HG03457 (cell line): ENCODE measurements around the gene EIF4EBP3.

Experiments used
- ATAC-seq: cut with Tn5 transposase; IDR thresholded peaks from one replicate; pipeline ENCODE4 v1.9.1; 2021; ENCODE audit warnings: moderate number of reproducible peaks; ENCODE audit not compliant: unreplicated experiment

The EIF4EBP3 gene

GRCh38 chr5:140547508-140548299 lies at the start of gene EIF4EBP3:
EIF4EBP3 (plus strand) TSS chr5:140547662; CDS start chr5:140547738, 76 bp downstream.
- peak; percentile 96 for ATAC-seq

GRCh38 chr5:140497897-140498296 lies 49.6 kb upstream of the EIF4EBP3 start:
- ATAC-seq, result no peak

GRCh38 chr5:140498591-140498990 lies 48.9 kb upstream of the EIF4EBP3 start:
- no peak for ATAC-seq

GRCh38 chr5:140502834-140503233 lies 44.6 kb upstream of the EIF4EBP3 start:
- ATAC-seq, result no peak

GRCh38 chr5:140509898-140510297 lies 37.6 kb upstream of the EIF4EBP3 start:
- ATAC-seq, result no peak

- no peak for ATAC-seq
Measured at GRCh38 chr5:140513124-140513523, 34.3 kb upstream of the EIF4EBP3 start.

GRCh38 chr5:140524003-140524402 lies 23.5 kb upstream of the EIF4EBP3 start:
- ATAC-seq, result no peak

GRCh38 chr5:140540227-140540626 lies 7.2 kb upstream of the EIF4EBP3 start:
- ATAC-seq, result no peak

- no peak for ATAC-seq
Measured at GRCh38 chr5:140542972-140543371, 4.5 kb upstream of the EIF4EBP3 start.

GRCh38 chr5:140544986-140545385 lies 2.5 kb upstream of the EIF4EBP3 start:
- no peak for ATAC-seq

- ATAC-seq, result no peak
Measured at GRCh38 chr5:140545606-140546005, 1.9 kb upstream of the EIF4EBP3 start.

- ATAC-seq, result no peak
Measured at GRCh38 chr5:140546851-140547507, 483 bp upstream of the EIF4EBP3 start.

GRCh38 chr5:140548300-140548688 lies 832 bp downstream of the EIF4EBP3 start:
- ATAC-seq, result no peak

GRCh38 chr5:140548791-140549190 lies 1.3 kb downstream of the EIF4EBP3 start:
- ATAC-seq, result no peak

GRCh38 chr5:140549237-140550144 lies 2.0 kb downstream of the EIF4EBP3 start:
- ATAC-seq, result no peak

GRCh38 chr5:140550147-140551079 lies 3.0 kb downstream of the EIF4EBP3 start:
- no peak for ATAC-seq

- ATAC-seq, result no peak
Measured at GRCh38 chr5:140551872-140552271, 4.4 kb downstream of the EIF4EBP3 start.

- ATAC-seq, result no peak
Measured at GRCh38 chr5:140553657-140554056, 6.2 kb downstream of the EIF4EBP3 start.

GRCh38 chr5:140554454-140554853 lies 7.0 kb downstream of the EIF4EBP3 start:
- ATAC-seq, result no peak

- peak; percentile 34 for ATAC-seq
Measured at GRCh38 chr5:140555747-140556312, 8.4 kb downstream of the EIF4EBP3 start.
